H9 (cell line): ENCODE data around the gene STPG3. TPM values are rescaled to one million over a fixed set of nuclear protein-coding genes. Genes with fewer than 3 reads are reported as not detected.

Source experiments
- DNase-seq: peaks from one replicate; pipeline ENCODE4 v3.0.0-alpha.2; 2017
- H2AFZ ChIP-seq: one replicate; pipeline ENCODE4 v1.6.1; 2013; ENCODE audit warnings: mild to moderate bottlenecking, low read length, control low read depth, moderate library complexity
- H2AK5ac ChIP-seq: 2 replicates; pipeline ENCODE4 v1.6.1; 2013; ENCODE audit warnings: low read length, control low read depth, mixed read lengths; ENCODE audit not compliant: insufficient read length
- H2BK120ac ChIP-seq: one replicate; pipeline ENCODE4 v1.6.1; 2013; ENCODE audit warnings: low read depth, mild to moderate bottlenecking, low read length, control low read depth, inconsistent platforms; ENCODE audit not compliant: poor library complexity, severe bottlenecking
- H2BK12ac ChIP-seq: 2 replicates; pipeline ENCODE4 v1.6.1; 2013; ENCODE audit warnings: low read length, control low read depth, mixed read lengths, low read depth; ENCODE audit not compliant: insufficient read length
- H2BK15ac ChIP-seq: 2 replicates; pipeline ENCODE4 v1.6.1; 2013; ENCODE audit warnings: low read depth, low read length, control low read depth
- H2BK20ac ChIP-seq: one replicate; pipeline ENCODE4 v1.6.1; 2013; ENCODE audit warnings: low read depth, mild to moderate bottlenecking, low read length, control low read depth, inconsistent platforms; ENCODE audit not compliant: poor library complexity, severe bottlenecking
- H2BK5ac ChIP-seq: 2 replicates; pipeline ENCODE4 v1.6.1; 2013; ENCODE audit warnings: low read length, control low read depth, mixed read lengths; ENCODE audit not compliant: insufficient read length
- H3K14ac ChIP-seq: 2 replicates; pipeline ENCODE4 v1.6.1; 2013; ENCODE audit warnings: low read length, control low read depth; ENCODE audit not compliant: insufficient read depth
- H3K18ac ChIP-seq: 2 replicates; pipeline ENCODE4 v1.6.1; 2013; ENCODE audit warnings: low read depth, mild to moderate bottlenecking, mixed read lengths, low read length, control low read depth; ENCODE audit not compliant: insufficient read length
- H3K23ac ChIP-seq: 2 replicates; pipeline ENCODE4 v1.6.1; 2013; ENCODE audit warnings: low read length, control low read depth, mixed read lengths, low read depth; ENCODE audit not compliant: insufficient read length
- H3K23me2 ChIP-seq: 2 replicates; pipeline ENCODE4 v1.6.1; 2013; ENCODE audit warnings: low read depth, mild to moderate bottlenecking, mixed read lengths, low read length, control low read depth; ENCODE audit not compliant: insufficient read length, poor library complexity, severe bottlenecking
- H3K27ac ChIP-seq: 2 replicates; pipeline ENCODE4 v1.5.1; 2013; ENCODE audit warnings: low read length, control low read depth, mixed read lengths, low read depth; ENCODE audit not compliant: insufficient read length
- H3K27me3 ChIP-seq: 2 replicates; pipeline ENCODE4 v1.6.1; 2013; ENCODE audit warnings: low read length, control low read depth, inconsistent platforms; ENCODE audit not compliant: insufficient read depth
- H3K4ac ChIP-seq: 2 replicates; pipeline ENCODE4 v1.6.1; 2013; ENCODE audit warnings: low read depth, mild to moderate bottlenecking, control low read depth, inconsistent platforms, low read length, moderate library complexity
- H3K4me1 ChIP-seq: 2 replicates; pipeline ENCODE4 v1.6.1; 2013; ENCODE audit warnings: low read length, control low read depth, inconsistent platforms; ENCODE audit not compliant: insufficient read depth
- H3K4me2 ChIP-seq: 2 replicates; pipeline ENCODE4 v1.6.1; 2013; ENCODE audit warnings: low read length, control low read depth, mixed read lengths; ENCODE audit not compliant: insufficient read length, insufficient read depth
- H3K56ac ChIP-seq: 2 replicates; pipeline ENCODE4 v1.6.1; 2013; ENCODE audit warnings: low read depth, mild to moderate bottlenecking, mixed read lengths, low read length, control low read depth; ENCODE audit not compliant: insufficient read length
- H3K79me1 ChIP-seq: 2 replicates; pipeline ENCODE4 v1.6.1; 2013; ENCODE audit warnings: low read depth, mild to moderate bottlenecking, moderate library complexity, low read length, control low read depth, inconsistent platforms; ENCODE audit not compliant: insufficient read depth, poor library complexity, severe bottlenecking
- H3K79me2 ChIP-seq: 2 replicates; pipeline ENCODE4 v1.6.1; 2013; ENCODE audit warnings: low read length, control low read depth, inconsistent platforms; ENCODE audit not compliant: insufficient read depth
- H3K9ac ChIP-seq: 2 replicates; pipeline ENCODE4 v1.6.1; 2013; ENCODE audit warnings: low read length, control low read depth, mixed read lengths; ENCODE audit not compliant: insufficient read length; ENCODE audit errors: extremely low read depth
- H3K9me3 ChIP-seq: one replicate; pipeline ENCODE4 v1.6.1; 2013; ENCODE audit warnings: low read depth, low read length, inconsistent platforms; ENCODE audit not compliant: control insufficient read depth
- H3T11ph ChIP-seq: one replicate; pipeline ENCODE4 v1.6.1; 2013; ENCODE audit warnings: mild to moderate bottlenecking, low read length, control low read depth, inconsistent platforms
- H4K20me1 ChIP-seq: one replicate; pipeline ENCODE4 v1.6.1; 2013; ENCODE audit not compliant: control insufficient read depth, insufficient read length, insufficient read depth
- H4K5ac ChIP-seq: 2 replicates; pipeline ENCODE4 v1.6.1; 2013; ENCODE audit warnings: low read depth, mild to moderate bottlenecking, mixed read lengths, low read length, control low read depth; ENCODE audit not compliant: insufficient read length
- H4K8ac ChIP-seq: replicated peaks from 2 replicates; pipeline ENCODE4 v1.6.1; 2013; ENCODE audit warnings: low read length, control low read depth, mixed read lengths, low read depth; ENCODE audit not compliant: insufficient read length
- H4K91ac ChIP-seq: 2 replicates; pipeline ENCODE4 v1.6.1; 2013; ENCODE audit warnings: low read depth, mild to moderate bottlenecking, moderate library complexity, mixed read lengths, low read length, control low read depth; ENCODE audit not compliant: insufficient read length
- H3K27ac Mint-ChIP-seq, 3 experiments: 2 replicates in 2 of 3; 3 replicates in 1 of 3; pipeline ENCODE4 v1.8.0; 2020 to 2021; ENCODE audit warnings: mixed read lengths in 3 of 3, mild to moderate bottlenecking in 1 of 3, moderate library complexity in 1 of 3
- H3K27me3 Mint-ChIP-seq: 2 replicates; pipeline ENCODE4 v1.8.0; 2021; ENCODE audit warnings: low read depth, mild to moderate bottlenecking, moderate library complexity, mixed read lengths
- H3K36me3 Mint-ChIP-seq, 3 experiments: 2 replicates in 2 of 3; 3 replicates in 1 of 3; pipeline ENCODE4 v1.8.0; 2020 to 2021; ENCODE audit warnings: low read depth in 3 of 3, mixed read lengths in 3 of 3; ENCODE audit not compliant: insufficient read depth in 1 of 3
- H3K4me1 Mint-ChIP-seq, 2 experiments: 2 replicates each; pipeline ENCODE4 v1.8.0; 2020; ENCODE audit warnings: mixed read lengths in 2 of 2
- H3K4me3 Mint-ChIP-seq, 2 experiments: 2 replicates in 1 of 2; 3 replicates in 1 of 2; pipeline ENCODE4 v1.8.0; 2020 to 2021; ENCODE audit warnings: mild to moderate bottlenecking in 2 of 2, mixed read lengths in 2 of 2, moderate library complexity in 1 of 2
- H3K9me3 Mint-ChIP-seq, 2 experiments: 2 replicates in 1 of 2; 3 replicates in 1 of 2; pipeline ENCODE4 v1.8.0; 2020; ENCODE audit warnings: mild to moderate bottlenecking in 2 of 2, mixed read lengths in 2 of 2, moderate library complexity in 1 of 2
- WGBS: extraction: QIAGEN DNeasy Blood & Tissue Kit; methylation state at CpG from one replicate; pipeline ENCODE4 v1.1.7; 2013; ENCODE audit warnings: missing lambda C conversion rate, low lambda C conversion rate, mixed read lengths; ENCODE audit not compliant: insufficient read length; ENCODE audit errors: extremely low coverage; 5-methylcytosine and 5-hydroxymethylcytosine counted together
- total RNA-seq: library from RNA; stranded (reverse); gene quantifications from 2 replicates; pipeline ENCODE4 v1.2.1, GENCODE V29; 2021
- TF ChIP-seq, protein P1 (sequence below): fragments of 200-600 bp; sonication (generic); conservative IDR thresholded peaks from 3 replicates; pipeline ENCODE4 v1.8.0; 2021; ENCODE audit warnings: antibody characterized with exemption, mild to moderate bottlenecking

The STPG3 gene
- total RNA-seq, 1 experiment from 2014 or later: not detected

DNA sequence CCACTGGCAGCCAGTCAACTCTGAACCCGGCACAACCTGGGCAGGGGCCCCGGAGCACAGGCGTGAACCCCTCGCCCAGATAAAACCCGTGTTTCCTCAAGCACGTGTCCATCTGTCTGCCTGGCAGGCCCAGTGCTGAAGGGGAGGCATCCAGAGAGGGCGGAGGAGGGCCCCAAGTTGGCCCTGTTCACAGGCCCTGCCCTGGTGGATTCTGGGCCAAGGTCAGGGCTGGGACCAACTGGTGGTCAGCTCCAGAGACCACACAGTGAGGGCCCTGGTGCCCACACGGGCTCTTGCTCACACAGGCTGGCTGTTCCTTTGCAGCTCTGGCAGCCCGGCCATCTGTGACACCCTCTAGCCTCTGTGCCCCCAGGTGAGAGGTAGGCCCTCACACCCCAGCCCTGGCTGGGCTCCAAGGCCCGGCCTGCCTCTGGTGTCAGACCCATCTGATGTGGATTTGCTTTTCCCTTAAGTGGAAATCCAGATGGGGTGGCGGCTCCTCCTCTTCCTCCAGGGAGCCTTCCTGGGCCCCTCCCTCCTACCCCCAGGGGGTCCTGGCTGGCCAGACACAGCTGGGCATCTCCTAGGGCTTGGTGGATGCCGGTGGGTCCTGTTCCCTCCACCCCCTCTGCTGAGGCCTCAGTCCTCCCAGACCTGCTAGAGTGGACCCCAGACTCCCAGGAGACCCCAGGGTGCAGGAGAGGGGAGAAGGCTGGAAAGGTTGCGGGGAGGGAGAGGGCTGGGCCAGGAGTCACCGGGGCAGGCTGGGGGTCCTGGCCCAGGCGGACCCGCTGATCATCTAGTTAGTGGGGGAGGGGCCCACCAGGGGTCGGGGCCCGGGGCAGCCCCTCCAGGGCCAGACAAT, 525 bp upstream of the STPG3 start:
- WGBS: no CpG with 5 or more reads among the region's 18 CpGs
- Histone ChIP-seq H3K27me3 (no peaks in the 10 kb centered on the region), H3T11ph (no peak overlapping the region), H3K79me2 (no peaks in the 10 kb centered on the region), H3K4ac (no peak overlapping the region), H4K20me1 (no peaks in the 10 kb centered on the region), H3K18ac (no peak overlapping the region), H3K56ac (no peak overlapping the region), H2BK15ac (no peak overlapping the region), H3K9ac (no peak overlapping the region), H3K23me2 (peaks cover 9% of the 10 kb centered on the region), H3K4me1 (no peaks in the 10 kb centered on the region), H3K27ac (no peak overlapping the region), H4K8ac (no peak overlapping the region), H3K14ac (no peak overlapping the region), H2BK20ac (no peak overlapping the region), H4K5ac (no peak overlapping the region), H3K9me3 (no peaks in the 10 kb centered on the region), H2BK120ac (no peak overlapping the region), H3K79me1 (no peaks in the 10 kb centered on the region), H3K23ac (no peak overlapping the region), H3K4me2 (no peak overlapping the region), H2AK5ac (no peak overlapping the region), H4K91ac (no peak overlapping the region), H2BK5ac (no peak overlapping the region), H2AFZ (no peak overlapping the region), H2BK12ac (no peak overlapping the region)
- Mint-ChIP-seq H3K9me3 (no peaks in the 10 kb centered on the region), H3K4me1 (peaks cover 8 to 11% of the 10 kb centered on the region in 2 experiments), H3K4me3 (no peak overlapping the region), H3K27me3 (peaks cover 38% of the 10 kb centered on the region), H3K36me3 (no peaks in the 10 kb centered on the region), H3K27ac (no peak overlapping the region)
- no peak for DNase-seq
- TF ChIP-seq, protein P1, sequence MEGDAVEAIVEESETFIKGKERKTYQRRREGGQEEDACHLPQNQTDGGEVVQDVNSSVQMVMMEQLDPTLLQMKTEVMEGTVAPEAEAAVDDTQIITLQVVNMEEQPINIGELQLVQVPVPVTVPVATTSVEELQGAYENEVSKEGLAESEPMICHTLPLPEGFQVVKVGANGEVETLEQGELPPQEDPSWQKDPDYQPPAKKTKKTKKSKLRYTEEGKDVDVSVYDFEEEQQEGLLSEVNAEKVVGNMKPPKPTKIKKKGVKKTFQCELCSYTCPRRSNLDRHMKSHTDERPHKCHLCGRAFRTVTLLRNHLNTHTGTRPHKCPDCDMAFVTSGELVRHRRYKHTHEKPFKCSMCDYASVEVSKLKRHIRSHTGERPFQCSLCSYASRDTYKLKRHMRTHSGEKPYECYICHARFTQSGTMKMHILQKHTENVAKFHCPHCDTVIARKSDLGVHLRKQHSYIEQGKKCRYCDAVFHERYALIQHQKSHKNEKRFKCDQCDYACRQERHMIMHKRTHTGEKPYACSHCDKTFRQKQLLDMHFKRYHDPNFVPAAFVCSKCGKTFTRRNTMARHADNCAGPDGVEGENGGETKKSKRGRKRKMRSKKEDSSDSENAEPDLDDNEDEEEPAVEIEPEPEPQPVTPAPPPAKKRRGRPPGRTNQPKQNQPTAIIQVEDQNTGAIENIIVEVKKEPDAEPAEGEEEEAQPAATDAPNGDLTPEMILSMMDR: no peak
